Ascending aorta (tissue), 2 donors: ENCODE results near the gene MCAM. TPM values are rescaled to one million over a fixed set of nuclear protein-coding genes. Genes with fewer than 3 reads are reported as not detected.

Experiments
- DNase-seq, 2 donors: peaks; one replicate each; pipeline ENCODE4 v3.0.0-alpha.2; 2019; ENCODE audit warnings: low spot score in 2 of 2
- H3K27ac ChIP-seq, 2 donors: fragments of 200-600 bp; sonication (generic); one replicate each; pipeline ENCODE4 v1.5.1; 2016 to 2017; ENCODE audit warnings: mild to moderate bottlenecking in 1 of 2
- H3K27me3 ChIP-seq: fragments of 200-600 bp; sonication (generic); one replicate; pipeline ENCODE4 v1.5.1; 2017
- H3K36me3 ChIP-seq, 2 donors: fragments of 200-600 bp; sonication (generic); one replicate each; pipeline ENCODE4 v1.5.1; 2016
- H3K4me1 ChIP-seq, 2 donors: fragments of 200-600 bp; sonication (generic); one replicate each; pipeline ENCODE4 v1.5.1; 2016 to 2017; ENCODE audit warnings: mild to moderate bottlenecking in 1 of 2
- H3K4me3 ChIP-seq, 2 donors: fragments of 200-600 bp; sonication (generic); one replicate each; pipeline ENCODE4 v1.5.1; 2016 to 2017; ENCODE audit warnings: mild to moderate bottlenecking in 1 of 2
- H3K9me3 ChIP-seq, 2 donors: fragments of 200-600 bp; sonication (generic); one replicate each; pipeline ENCODE4 v1.5.1; 2016
- intact Hi-C: fragments of 100-400 bp; cut with DNase I; formaldehyde crosslinking; loops from one replicate; pipeline ENCODE4 v1.15.1; 2023
- total RNA-seq: library from RNA; depleted of rRNA; stranded (reverse); fragments of >200 nt; gene quantifications from one replicate; pipeline ENCODE4 v1.1.0, GENCODE V29; 2016
- TF ChIP-seq, protein P1 (sequence below), 3 experiments: fragments of 200-600 bp in 2 of 3; fragments of 450-650 bp in 1 of 3; sonication (generic) in 2 of 3; IDR thresholded peaks; one replicate each; pipeline ENCODE4 v1.5.1; 2016 to 2019; ENCODE audit warnings: antibody characterized with exemption in 3 of 3, mild to moderate bottlenecking in 1 of 3, moderate library complexity in 1 of 3

Gene MCAM
- total RNA-seq, 1 donor from 2014 or later, result 2,975 TPM

DNA sequence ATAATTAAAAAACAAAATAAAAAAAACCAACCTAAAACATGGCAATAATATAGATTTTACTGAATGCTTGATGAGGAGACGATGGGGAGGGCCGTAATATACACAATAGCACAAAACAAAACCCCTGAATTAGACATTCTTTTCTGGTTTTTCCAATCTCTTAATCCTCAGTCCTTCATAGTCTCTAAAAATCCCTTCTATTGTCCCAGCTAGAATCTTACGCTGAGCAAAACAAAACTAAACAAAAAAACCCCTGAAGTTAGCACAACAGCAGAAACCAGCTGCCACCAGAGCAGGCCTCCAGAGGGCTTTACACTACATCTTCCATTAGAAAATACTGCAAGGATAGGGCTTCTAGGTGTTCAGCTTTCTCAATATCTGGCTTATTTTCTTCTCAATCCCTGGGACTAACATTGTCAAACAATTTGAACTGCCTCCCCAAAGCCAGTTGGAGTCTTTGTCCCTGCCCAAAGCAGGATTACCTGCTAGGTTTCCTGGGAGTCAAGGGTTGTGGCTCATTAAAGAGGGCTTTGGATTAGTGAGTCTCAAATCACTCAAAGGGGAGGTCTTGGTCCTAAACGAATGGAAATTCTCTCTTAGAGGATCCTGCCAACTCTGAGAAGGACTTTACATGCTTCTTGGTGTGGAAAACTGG, 15.3 kb upstream of the MCAM start:
- intact Hi-C loops, result no loop called here
- no peak overlapping the region for H3K27ac ChIP-seq
- H3K36me3 ChIP-seq, result peaks cover 0 to 6% of the 10 kb centered on the region in 2 donors
- no peak overlapping the region for H3K4me3 ChIP-seq
- TF ChIP-seq, protein P1, sequence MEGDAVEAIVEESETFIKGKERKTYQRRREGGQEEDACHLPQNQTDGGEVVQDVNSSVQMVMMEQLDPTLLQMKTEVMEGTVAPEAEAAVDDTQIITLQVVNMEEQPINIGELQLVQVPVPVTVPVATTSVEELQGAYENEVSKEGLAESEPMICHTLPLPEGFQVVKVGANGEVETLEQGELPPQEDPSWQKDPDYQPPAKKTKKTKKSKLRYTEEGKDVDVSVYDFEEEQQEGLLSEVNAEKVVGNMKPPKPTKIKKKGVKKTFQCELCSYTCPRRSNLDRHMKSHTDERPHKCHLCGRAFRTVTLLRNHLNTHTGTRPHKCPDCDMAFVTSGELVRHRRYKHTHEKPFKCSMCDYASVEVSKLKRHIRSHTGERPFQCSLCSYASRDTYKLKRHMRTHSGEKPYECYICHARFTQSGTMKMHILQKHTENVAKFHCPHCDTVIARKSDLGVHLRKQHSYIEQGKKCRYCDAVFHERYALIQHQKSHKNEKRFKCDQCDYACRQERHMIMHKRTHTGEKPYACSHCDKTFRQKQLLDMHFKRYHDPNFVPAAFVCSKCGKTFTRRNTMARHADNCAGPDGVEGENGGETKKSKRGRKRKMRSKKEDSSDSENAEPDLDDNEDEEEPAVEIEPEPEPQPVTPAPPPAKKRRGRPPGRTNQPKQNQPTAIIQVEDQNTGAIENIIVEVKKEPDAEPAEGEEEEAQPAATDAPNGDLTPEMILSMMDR (IDR thresholded peaks at IDR 0.05), result no peak
- H3K27me3 ChIP-seq, result no peaks in the 10 kb centered on the region
- DNase-seq, result no peak
- peaks cover 10 to 12% of the 10 kb centered on the region in 2 donors for H3K4me1 ChIP-seq
- H3K9me3 ChIP-seq, result no peaks in the 10 kb centered on the region

- Histone ChIP-seq H3K27me3 (no peaks in the 10 kb centered on the region), H3K27ac (no peak overlapping the region), H3K9me3 (no peaks in the 10 kb centered on the region), H3K4me3 (no peak overlapping the region), H3K36me3 (no peaks in the 10 kb centered on the region), H3K4me1 (peaks cover 5 to 6% of the 10 kb centered on the region in 2 donors)
- TF ChIP-seq, protein P1 (IDR thresholded peaks at IDR 0.05), result no peak
- DNase-seq, result no peak
- intact Hi-C loops, result no loop called here
Observed at GRCh38 chr11:119330237-119330636, 13.3 kb upstream of the MCAM start.

DNA sequence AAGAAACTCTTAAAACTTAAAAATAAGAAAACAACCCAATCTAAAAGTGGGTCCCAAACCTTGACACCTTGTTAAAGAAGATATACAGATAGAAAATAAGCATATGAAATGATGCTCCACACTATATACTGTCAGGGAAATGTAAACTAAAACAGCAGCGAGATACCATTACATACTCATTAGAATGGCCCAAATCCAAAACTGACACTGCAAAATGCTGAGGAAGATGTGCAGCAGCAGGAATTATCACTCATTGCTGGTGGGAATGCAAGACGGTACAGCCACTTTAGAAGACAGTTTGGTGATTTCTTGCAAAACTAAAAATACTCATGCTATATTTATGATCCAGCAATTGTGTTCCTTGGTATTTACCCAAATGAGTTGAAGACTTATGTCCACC, 12.4 kb upstream of the MCAM start:
- TF ChIP-seq, protein P1 (IDR thresholded peaks at IDR 0.05), result no peak
- intact Hi-C loops, result no loop called here
- no peak for DNase-seq

GRCh38 chr11:119324189-119324588, 7.3 kb upstream of the MCAM start:
- TF ChIP-seq, protein P1 (IDR thresholded peaks at IDR 0.05), result no peak
- H3K9me3 ChIP-seq, result no peaks in the 10 kb centered on the region
- H3K4me3 ChIP-seq, result no peak overlapping the region
- no peaks in the 10 kb centered on the region for H3K27me3 ChIP-seq
- no peak overlapping the region for H3K27ac ChIP-seq
- H3K4me1 ChIP-seq, result peaks cover 5 to 25% of the 10 kb centered on the region in 2 donors
- intact Hi-C loops, result no loop called here
- DNase-seq, result peak in 1 of 2 donors; percentile 16
- no peaks in the 10 kb centered on the region for H3K36me3 ChIP-seq

More for the DNA sequence above, 12.4 kb upstream of the MCAM start:
- Histone ChIP-seq H3K27ac (no peak overlapping the region), H3K27me3 (no peaks in the 10 kb centered on the region), H3K36me3 (no peaks in the 10 kb centered on the region), H3K4me3 (no peak overlapping the region), H3K4me1 (no peaks in the 10 kb centered on the region), H3K9me3 (no peaks in the 10 kb centered on the region)

GRCh38 chr11:119323532-119324033, 6.7 kb upstream of the MCAM start:
- TF ChIP-seq, protein P1 (IDR thresholded peaks at IDR 0.05), result peak; percentile 71 to 78 (median 76)
- Histone ChIP-seq H3K9me3 (no peaks in the 10 kb centered on the region), H3K27me3 (no peaks in the 10 kb centered on the region), H3K27ac (peak overlapping the region in 1 of 2 donors; percentile 98), H3K36me3 (no peaks in the 10 kb centered on the region), H3K4me1 (peaks cover 6 to 31% of the 10 kb centered on the region in 2 donors), H3K4me3 (no peak overlapping the region)
- intact Hi-C loops, result loop anchor here (1.0 kb wide), 1 partner anchor 118 kb away; no protein-coding TSS in a partner anchor
- DNase-seq, result peak in 1 of 2 donors; percentile 89
